Mucosa of gallbladder (tissue), 1 donor: ENCODE data around the gene TXNRD3. TPM values are rescaled to one million over a fixed set of nuclear protein-coding genes. Genes with fewer than 3 reads are reported as not detected.
"Not testable (repeated sequence)": the region's sequence is repeated elsewhere in the genome, so short reads cannot be mapped to it uniquely, and the experiment has no call there.

Experiments
- DNase-seq: peaks from one replicate; pipeline ENCODE4 v3.0.0-alpha.2; 2020; ENCODE audit warnings: low spot score
- total RNA-seq: library from RNA; stranded (reverse); gene quantifications from one replicate; pipeline ENCODE4 v1.2.1, GENCODE V29; 2021
- donor health status: DM: no; HTN: no; CAD: no.

TXNRD3 gene
- total RNA-seq, 1 donor from 2014 or later = 6.4 TPM

- no peak for DNase-seq
Measured at GRCh38 chr3:126646674-126647073, 8.2 kb downstream of the TXNRD3 start.

GRCh38 chr3:126644615-126645014, 10.3 kb downstream of the TXNRD3 start:
- no peak for DNase-seq

- no peak for DNase-seq
Measured at GRCh38 chr3:126638790-126639189, 16.1 kb downstream of the TXNRD3 start.

- no peak for DNase-seq
Measured at GRCh38 chr3:126636436-126636835, 18.5 kb downstream of the TXNRD3 start.

GRCh38 chr3:126634803-126635202, 20.1 kb downstream of the TXNRD3 start:
- no peak for DNase-seq

- no peak for DNase-seq
Measured at GRCh38 chr3:126630020-126630419, 24.9 kb downstream of the TXNRD3 start.

GRCh38 chr3:126625735-126626134, 29.2 kb downstream of the TXNRD3 start:
- DNase-seq = not testable (repeated sequence)

GRCh38 chr3:126622694-126623093, 32.2 kb downstream of the TXNRD3 start:
- DNase-seq = no peak

GRCh38 chr3:126621627-126622345, 33.1 kb downstream of the TXNRD3 start:
- DNase-seq = no peak

GRCh38 chr3:126621171-126621570, 33.8 kb downstream of the TXNRD3 start:
- DNase-seq = no peak

- no peak for DNase-seq
Measured at GRCh38 chr3:126620738-126621137, 34.2 kb downstream of the TXNRD3 start.

GRCh38 chr3:126618760-126619159, 36.2 kb downstream of the TXNRD3 start:
- no peak for DNase-seq

- no peak for DNase-seq
Measured at GRCh38 chr3:126618021-126618420, 36.9 kb downstream of the TXNRD3 start.

GRCh38 chr3:126617571-126617970, 37.4 kb downstream of the TXNRD3 start:
- no peak for DNase-seq

- DNase-seq = no peak
Measured at GRCh38 chr3:126616931-126617330, 38.0 kb downstream of the TXNRD3 start.

- no peak for DNase-seq
Measured at GRCh38 chr3:126613479-126614188, 41.3 kb downstream of the TXNRD3 start.

GRCh38 chr3:126612479-126613205, 42.3 kb downstream of the TXNRD3 start:
- no peak for DNase-seq

GRCh38 chr3:126609909-126610308, 45.0 kb downstream of the TXNRD3 start:
- no peak for DNase-seq

GRCh38 chr3:126607214-126607908, 47.6 kb downstream of the TXNRD3 start:
- no peak for DNase-seq

- no peak for DNase-seq
Measured at GRCh38 chr3:126606001-126606400, 48.9 kb downstream of the TXNRD3 start.

GRCh38 chr3:126604691-126605090, 50.2 kb downstream of the TXNRD3 start:
- no peak for DNase-seq

GRCh38 chr3:126599101-126599500, 55.8 kb downstream of the TXNRD3 start:
- no peak for DNase-seq
